ENCODE data around the gene ZBTB46.
"Not testable (repeated sequence)": the region's sequence is repeated elsewhere in the genome, so short reads cannot be mapped to it uniquely, and the experiment has no call there.

ZBTB46 gene

DNA sequence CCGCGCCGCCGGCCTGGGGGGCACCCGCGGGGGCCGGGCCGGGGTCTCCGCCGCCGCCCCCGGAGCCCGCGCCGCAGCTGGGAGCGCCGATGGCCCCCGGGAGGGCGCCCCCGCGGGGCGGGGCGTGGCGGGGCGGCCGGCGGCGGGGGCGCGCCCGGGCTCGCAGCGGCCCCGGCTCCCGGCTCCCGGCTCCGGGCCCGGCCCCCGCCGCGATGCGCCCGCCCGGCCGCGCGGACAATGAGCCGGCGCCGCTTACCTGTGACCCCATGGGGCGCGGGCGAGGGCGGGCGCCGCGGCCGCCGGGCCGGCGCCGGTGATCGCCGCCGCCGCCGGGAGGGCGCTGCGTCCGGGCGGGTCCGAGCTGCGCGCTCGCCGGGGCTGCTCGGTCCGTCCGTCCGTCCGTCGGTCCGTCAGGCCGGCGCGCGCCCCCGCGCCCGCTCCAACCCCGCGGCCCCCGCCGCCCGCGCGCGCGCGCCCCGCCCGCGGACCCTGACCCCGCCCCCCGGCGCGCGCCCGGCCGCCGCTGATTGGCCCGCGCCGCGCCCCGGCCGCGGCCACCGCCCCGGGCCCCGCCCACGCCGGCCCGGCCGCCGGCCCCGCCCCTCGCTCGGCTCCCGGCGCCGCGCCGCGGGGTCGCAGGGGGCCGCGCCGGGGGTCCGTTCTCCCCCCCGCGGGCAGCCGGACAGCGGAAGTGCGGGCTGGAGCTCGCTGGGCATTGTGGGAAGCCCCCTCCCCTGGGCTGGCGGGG is at the start of gene ZBTB46:
ZBTB46 (minus strand) TSS at position 424 of the 748 bp plus-strand sequence. CDS start 40,507 bp downstream, outside the sequence.
- DNase-seq, result no peak

DNA sequence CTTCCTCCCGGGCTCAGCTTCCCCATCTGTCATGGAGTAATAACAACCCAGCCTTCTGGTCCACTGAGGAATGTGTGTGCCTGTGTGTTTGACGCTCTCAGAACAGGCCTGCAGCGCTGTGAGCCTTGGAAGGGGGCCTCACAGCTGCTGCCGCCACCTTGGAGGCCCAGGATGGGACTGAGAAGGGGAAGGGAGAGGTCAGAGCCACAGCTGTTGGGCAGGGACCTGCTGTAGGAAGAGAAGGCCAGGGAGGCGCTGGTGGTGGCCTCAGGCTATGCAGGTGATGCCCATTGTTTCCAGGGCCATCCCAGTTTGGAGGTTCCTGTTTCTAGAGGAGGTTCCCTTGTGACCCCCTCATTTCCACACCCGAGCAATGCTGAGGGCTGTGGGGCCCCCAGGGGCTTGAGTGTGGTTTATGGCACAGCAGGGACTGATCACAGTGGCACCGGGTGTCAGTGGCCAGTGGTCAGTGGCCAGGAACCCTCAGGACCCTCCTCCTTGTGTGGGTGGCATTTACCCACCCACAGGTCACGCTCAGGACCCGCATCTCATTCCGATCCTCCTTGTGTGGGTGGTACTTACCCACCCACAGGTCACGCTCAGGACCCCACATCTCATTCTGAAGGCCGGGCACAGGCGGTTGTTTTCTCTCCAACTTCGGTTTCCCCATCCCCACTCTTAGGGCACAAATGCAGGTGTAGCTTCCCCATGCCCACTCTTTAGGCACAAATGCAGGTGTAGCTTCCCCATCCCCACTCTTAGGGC is 48.0 kb upstream of the ZBTB46 start:
- DNase-seq, result no peak

- no peak for DNase-seq
Measured at GRCh38 chr20:63877755-63878470, 46.8 kb upstream of the ZBTB46 start.

DNA sequence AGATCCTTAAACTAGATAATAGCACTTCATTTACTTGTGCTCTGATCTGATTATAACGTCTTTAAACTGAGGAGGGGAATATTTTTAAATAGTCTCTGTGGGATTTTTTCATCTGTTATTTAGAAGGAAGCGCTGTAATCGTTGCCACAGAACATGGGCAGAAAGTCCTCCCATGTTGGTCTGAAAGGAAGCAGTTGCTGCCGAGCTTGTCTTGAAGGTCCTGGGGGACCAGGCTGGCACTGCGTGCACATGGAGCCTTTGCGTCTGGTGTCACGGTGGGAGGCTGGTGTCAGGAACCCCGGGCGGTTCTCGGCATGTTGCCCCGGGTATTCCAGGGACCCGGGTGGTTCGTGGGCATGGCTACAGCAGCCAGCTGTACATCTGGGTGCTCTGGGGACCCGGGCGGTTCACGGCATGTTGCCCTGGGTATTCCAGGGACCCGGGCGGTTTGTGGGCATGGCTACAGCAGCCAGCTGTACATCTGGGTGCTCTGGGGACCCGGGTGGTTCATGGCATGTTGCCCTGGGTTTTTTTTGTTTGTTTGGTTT is 45.5 kb upstream of the ZBTB46 start:
- no peak for DNase-seq

DNA sequence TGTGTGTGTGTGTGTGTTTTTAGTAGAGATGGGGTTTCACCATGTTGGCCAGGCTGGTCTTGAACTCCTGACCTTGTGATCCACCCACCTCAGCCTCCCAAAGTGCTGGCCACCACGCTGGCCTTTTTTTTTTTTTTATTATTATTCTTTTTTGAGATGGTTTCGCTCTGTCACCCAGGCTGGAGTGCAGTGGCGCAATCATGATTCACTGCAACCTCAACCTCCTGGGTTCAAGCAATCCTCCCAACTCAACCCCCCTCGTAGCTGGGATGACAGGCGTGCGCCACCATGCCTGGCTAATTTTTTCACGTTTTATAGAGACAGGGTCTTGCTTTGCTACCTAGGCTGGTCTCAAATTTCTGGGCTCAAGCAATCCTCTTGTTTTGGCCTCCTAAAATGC is 43.2 kb upstream of the ZBTB46 start:
- DNase-seq, result not testable (repeated sequence)

- DNase-seq, result peak; percentile 87
Measured at GRCh38 chr20:63873477-63873971, 42.5 kb upstream of the ZBTB46 start.

GRCh38 chr20:63868264-63868663 is 37.2 kb upstream of the ZBTB46 start:
- no peak for DNase-seq

DNA sequence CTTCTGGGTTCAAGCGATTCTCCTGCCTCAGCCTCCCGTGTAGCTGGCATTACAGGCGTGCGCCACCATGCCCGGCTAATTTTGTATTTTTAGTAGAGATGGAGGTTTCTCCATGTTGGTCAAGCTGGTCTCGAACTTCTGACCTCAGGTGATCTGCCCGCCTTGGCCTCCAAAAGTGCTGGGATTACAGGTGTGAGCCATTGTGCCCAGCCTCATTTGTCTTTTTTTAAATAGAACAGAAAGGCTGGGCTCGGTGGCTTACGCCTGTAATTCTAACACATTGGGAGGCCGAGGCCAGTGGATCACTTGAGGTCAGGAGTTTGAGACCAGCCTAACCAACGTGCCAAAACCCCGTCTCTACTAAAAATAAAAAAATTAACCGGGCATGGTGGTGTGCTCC is 36.0 kb upstream of the ZBTB46 start:
- DNase-seq, result not testable (repeated sequence)

- peak; percentile 99 for DNase-seq
Measured at GRCh38 chr20:63864978-63865640, 34.0 kb upstream of the ZBTB46 start, which contains the start of gene TPD52L2. Gene TPD52L2 (plus strand): TSS chr20:63865270. CDS start chr20:63865366, 96 bp downstream.

- DNase-seq, result no peak
Measured at GRCh38 chr20:63864545-63864977, 33.5 kb upstream of the ZBTB46 start.

GRCh38 chr20:63863798-63864544 is 32.9 kb upstream of the ZBTB46 start:
- peak; percentile 88 for DNase-seq

DNA sequence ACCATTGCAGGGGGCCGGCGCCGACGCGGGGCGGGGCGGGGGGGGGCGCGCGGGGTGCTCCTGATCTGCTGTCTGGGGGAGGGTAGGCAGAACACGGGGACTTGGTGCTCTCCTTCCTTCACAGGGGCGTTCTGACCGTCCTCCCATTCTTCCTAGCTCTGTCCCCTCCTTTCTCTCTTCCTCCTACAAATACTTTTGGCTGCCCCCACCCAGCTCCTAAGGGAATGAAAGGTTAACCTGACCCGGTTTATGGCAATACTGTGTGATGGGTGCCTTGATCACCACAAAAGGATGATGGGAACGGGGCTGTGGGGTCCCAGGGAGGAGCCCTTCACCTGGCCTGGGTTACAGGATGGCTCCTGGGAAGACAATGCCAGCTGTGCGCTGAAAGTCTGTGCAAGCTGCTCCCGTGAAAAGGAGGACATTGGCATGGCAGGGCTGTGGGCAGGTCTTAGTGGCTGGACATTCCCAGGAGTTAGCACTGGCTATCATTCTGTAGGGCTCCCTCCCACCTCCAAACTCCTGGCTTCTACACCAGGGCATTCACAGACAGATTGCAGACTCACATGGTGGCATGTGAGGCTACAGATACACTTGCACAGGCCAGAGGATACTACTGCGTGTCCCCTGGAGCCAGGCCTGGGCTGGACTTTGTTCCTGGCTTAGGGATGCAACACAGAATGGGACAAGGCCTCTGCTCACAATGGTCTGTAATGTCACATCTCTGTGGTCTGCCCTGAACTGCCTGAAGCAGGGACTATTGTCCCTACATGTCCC is 32.1 kb upstream of the ZBTB46 start:
- no peak for DNase-seq

DNA sequence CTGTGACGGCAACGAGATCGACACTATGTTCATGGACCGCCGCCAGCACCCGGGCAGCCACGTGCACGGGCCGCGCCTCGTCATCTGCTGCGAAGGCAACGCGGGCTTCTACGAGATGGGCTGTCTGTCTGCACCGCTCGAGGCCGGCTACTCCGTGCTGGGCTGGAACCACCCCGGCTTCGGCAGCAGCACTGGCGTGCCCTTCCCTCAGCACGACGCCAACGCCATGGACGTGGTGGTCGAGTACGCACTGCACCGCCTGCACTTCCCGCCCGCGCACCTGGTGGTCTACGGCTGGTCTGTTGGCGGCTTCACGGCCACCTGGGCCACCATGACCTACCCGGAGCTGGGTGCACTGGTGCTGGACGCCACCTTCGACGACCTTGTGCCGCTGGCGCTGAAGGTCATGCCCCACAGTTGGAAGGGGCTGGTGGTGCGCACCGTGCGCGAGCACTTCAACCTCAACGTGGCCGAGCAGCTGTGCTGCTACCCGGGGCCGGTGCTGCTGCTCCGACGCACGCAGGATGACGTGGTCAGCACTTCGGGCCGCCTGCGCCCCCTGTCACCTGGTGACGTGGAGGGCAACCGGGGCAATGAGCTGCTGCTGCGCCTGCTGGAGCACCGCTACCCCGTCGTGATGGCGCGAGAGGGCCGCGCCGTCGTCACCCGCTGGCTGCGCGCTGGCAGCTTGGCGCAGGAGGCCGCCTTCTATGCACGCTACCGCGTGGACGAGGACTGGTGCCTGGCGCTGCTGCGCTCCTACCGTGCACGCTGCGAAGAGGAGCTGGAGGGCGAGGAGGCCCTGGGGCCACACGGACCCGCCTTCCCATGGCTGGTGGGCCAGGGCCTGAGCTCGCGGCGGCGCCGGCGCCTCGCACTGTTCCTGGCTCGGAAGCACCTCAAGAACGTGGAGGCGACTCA is 31.2 kb upstream of the ZBTB46 start:
- no peak for DNase-seq

- DNase-seq, result no peak
Measured at GRCh38 chr20:63861365-63861934, 30.4 kb upstream of the ZBTB46 start, which contains the start of gene ABHD16B. Gene ABHD16B (plus strand): TSS chr20:63861498. CDS start chr20:63861541, 43 bp downstream.

DNA sequence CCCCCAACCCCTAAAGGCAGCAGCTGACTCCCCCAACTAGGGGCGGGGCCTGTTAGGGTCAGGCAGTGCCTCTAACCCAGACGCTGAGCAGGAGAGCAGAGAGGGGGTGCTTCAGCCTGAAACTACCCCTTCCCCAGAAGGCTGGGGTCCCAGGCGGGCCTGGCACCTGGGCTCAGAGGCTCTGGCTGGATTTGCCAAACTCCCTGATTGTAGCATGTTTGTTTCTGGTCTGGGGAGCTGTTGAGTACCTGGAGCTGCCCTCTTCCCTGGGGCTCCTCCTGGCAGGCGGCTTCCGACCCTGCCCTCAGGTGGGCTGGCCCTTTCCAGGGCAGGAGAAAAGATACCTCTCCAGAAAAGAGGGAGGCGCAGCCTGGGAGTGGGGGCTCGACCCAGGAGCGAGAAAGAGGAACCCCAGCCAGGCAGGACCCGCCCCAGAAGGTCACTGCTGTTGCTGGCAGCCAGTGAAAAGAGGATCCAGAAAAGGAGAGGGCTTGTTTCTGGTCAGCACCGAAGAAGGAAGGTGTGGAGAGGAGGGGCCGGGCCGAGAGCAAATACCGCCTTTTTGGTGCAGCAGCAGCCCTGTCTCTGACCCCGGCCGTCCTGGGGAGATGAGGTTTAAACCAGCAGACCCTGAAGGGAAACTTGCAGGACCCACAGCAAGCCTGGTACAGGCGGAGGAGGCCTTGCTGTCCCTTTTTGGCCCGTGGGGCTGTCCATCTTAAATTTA is 29.4 kb upstream of the ZBTB46 start:
- no peak for DNase-seq

DNA sequence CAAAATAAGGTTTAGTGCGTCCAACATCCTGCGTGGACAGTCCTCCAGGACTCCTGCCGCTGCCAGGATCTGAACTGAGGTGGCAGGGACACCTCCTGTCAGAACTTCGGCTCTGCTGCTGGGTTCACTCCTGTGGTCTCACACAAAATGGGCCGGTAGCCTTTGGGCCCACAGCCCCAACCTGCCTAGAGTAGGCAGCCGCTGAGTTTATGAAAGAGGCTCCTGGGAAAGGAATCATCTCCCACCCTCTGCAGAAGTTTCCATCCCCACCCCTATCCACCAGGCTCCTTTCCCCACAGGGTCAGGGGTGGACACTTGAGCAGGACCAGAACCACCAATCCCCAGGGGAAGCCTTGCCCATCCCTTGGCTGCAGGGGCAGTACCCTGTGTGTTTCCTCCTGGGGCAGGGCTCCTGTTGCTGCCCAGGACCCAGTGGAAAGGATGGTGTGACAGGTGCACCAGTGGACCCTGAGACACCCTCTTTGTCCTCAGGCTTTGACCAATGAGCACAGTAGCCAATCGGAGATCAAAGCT is 28.2 kb upstream of the ZBTB46 start:
- no peak for DNase-seq

DNA sequence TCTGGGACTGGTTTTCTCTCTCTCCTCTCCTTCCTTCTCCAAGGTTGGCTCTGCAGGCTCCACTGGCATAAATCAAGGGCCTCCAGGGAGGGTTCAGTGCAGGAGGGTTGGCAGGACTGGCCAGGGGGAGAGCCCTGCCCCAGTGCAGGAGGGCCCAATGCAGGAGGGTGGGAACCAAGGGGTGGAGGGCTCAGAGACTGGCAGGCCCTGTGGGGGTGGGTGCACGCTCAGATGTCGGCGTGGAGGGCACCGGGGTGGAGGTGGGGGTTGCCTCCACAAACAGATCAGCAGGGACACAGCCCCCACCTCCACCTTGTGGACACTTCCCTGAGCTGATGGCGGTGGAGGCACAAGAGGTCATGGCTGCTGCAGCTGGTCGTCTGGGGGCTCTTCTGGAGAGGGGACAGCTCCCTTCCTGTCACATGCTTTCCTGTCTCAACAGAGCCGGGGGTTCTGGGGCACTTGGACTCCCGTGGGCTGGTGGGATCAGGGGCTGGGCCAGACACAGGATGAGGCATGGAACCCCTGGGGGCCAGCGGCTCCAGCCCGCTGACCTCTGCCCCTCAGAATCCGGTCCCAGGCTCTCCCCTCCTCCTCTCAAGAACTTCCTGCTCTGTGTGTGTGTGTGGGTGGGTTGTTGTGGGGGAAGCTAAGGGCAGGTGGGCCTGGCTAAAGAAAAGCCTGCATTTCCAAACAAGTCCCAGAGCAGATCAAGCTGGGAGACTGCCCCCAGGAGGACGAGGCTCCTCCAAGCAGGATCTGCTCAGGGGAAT is 27.5 kb upstream of the ZBTB46 start:
- no peak for DNase-seq

All from activated CD4-positive, alpha-beta T cell treated with anti-CD3 and anti-CD28 coated beads, Interleukin-2, amount 50 U/mL, for 16 hours (primary cell).